A673 (cell line): ENCODE results near the gene FCRLA. TPM values are rescaled to one million over a fixed set of nuclear protein-coding genes. Genes with fewer than 3 reads are reported as not detected.

Experiments
- BruUV-seq: library from RNA; stranded (reverse); fragments of 400-500 nt; replicated peaks from 2 replicates; lab custom pipeline; 2021; lab: Mats Ljungman, UMichigan
- CTCF ChIA-PET: fragments of 300-600 bp; sonication (Branson Sonifier 250); formaldehyde crosslinking; loops from one replicate; lab custom pipeline; 2022; ENCODE audit warnings: antibody characterized with exemption; lab: Charles Lee
- POLR2A ChIA-PET: fragments of 300-600 bp; sonication (Branson Sonifier 250); formaldehyde crosslinking; loops from one replicate; lab custom pipeline; 2022; ENCODE audit warnings: antibody characterized with exemption; ENCODE audit not compliant: low non-redundant PET; lab: Charles Lee
- DNase-seq: peaks from one replicate; pipeline ENCODE4 v3.0.0-alpha.2; 2015; ENCODE audit warnings: low spot score
- H3K27ac ChIP-seq: fragments of 200-600 bp; sonication (generic); 2 replicates; pipeline ENCODE4 v1.5.1; 2016; ENCODE audit warnings: mixed run types, low read depth, mild to moderate bottlenecking, mixed read lengths, antibody characterized with exemption, low read length; ENCODE audit not compliant: poor library complexity, severe bottlenecking
- H3K27me3 ChIP-seq: fragments of 200-600 bp; sonication (generic); replicated peaks from 2 replicates; pipeline ENCODE4 v1.6.1; 2017; ENCODE audit warnings: mixed run types, low read depth, mild to moderate bottlenecking, mixed read lengths, antibody characterized with exemption, low read length; ENCODE audit not compliant: insufficient read depth, poor library complexity
- H3K36me3 ChIP-seq: fragments of 200-600 bp; sonication (generic); 2 replicates; pipeline ENCODE4 v1.6.1; 2016; ENCODE audit warnings: mixed run types, mild to moderate bottlenecking, mixed read lengths, antibody characterized with exemption, low read length; ENCODE audit not compliant: insufficient read depth, poor library complexity, severe bottlenecking
- H3K4me1 ChIP-seq: fragments of 200-600 bp; sonication (generic); 2 replicates; pipeline ENCODE4 v1.6.1; 2017; ENCODE audit warnings: mixed run types, mild to moderate bottlenecking, mixed read lengths, antibody characterized with exemption, low read length; ENCODE audit not compliant: insufficient read depth, poor library complexity, severe bottlenecking
- H3K4me3 ChIP-seq: fragments of 200-600 bp; sonication (generic); 2 replicates; pipeline ENCODE4 v1.5.1; 2016; ENCODE audit warnings: low read depth, mixed run types, mild to moderate bottlenecking, mixed read lengths, low read length; ENCODE audit not compliant: poor library complexity, severe bottlenecking
- H3K9me3 ChIP-seq: fragments of 200-600 bp; sonication (generic); 2 replicates; pipeline ENCODE4 v1.6.1; 2016; ENCODE audit warnings: mixed run types, low read depth, mild to moderate bottlenecking, mixed read lengths, antibody characterized with exemption, low read length; ENCODE audit not compliant: poor library complexity, severe bottlenecking
- CTCF ChIP-seq: fragments of 300-800, 200-600 bp; sonication (generic); conservative IDR thresholded peaks from 2 replicates; pipeline ENCODE4 v1.5.1; 2017; ENCODE audit warnings: low read depth, mild to moderate bottlenecking, antibody characterized with exemption, low read length, moderate library complexity, mixed read lengths
- EZH2 ChIP-seq: fragments of 200-600 bp; sonication (generic); IDR thresholded peaks from 2 replicates; pipeline ENCODE4 v1.6.1; 2017; ENCODE audit warnings: borderline replicate concordance, low read depth, mild to moderate bottlenecking, mixed read lengths, antibody characterized with exemption, low read length; ENCODE audit not compliant: poor library complexity, severe bottlenecking
- intact Hi-C: fragments of 100-400 bp; cut with micrococcal nuclease; formaldehyde crosslinking; loops from one replicate; pipeline ENCODE4 v1.10.0; 2022; ENCODE audit not compliant: unreplicated experiment
- total RNA-seq: library from RNA; stranded (reverse); gene quantifications from 2 replicates; pipeline ENCODE4 v1.2.3, GENCODE V29; 2021

The FCRLA gene
- total RNA-seq, 1 experiment from 2014 or later: not detected

- no TSS peak for BruUV-seq
- DNase-seq: peak; percentile 39
- H3K27ac ChIP-seq: no peak overlapping the region
Measured at GRCh38 chr1:161730050-161730564, 23.1 kb downstream of the FCRLA start.

GRCh38 chr1:161731241-161731640 is 24.2 kb downstream of the FCRLA start:
- no peaks in the 10 kb centered on the region for H3K36me3 ChIP-seq
- no peaks in the 10 kb centered on the region for H3K9me3 ChIP-seq
- TF ChIP-seq EZH2 (no peak), CTCF (no peak)
- H3K27me3 ChIP-seq: no peaks in the 10 kb centered on the region
- no peak overlapping the region for H3K4me3 ChIP-seq
- intact Hi-C loops: loop anchor here (10.0 kb wide), 1 partner anchor 166 kb away; no protein-coding TSS in a partner anchor
- DNase-seq: no peak
- POLR2A ChIA-PET: no interaction called here
- no TSS peak for BruUV-seq
- no peak overlapping the region for H3K27ac ChIP-seq
- peaks cover 11% of the 10 kb centered on the region for H3K4me1 ChIP-seq
- CTCF ChIA-PET: no interaction called here

More at GRCh38 chr1:161730050-161730564, 23.1 kb downstream of the FCRLA start:
- ChIA-PET CTCF (no interaction called here), POLR2A (no interaction called here)
- Histone ChIP-seq H3K36me3 (no peaks in the 10 kb centered on the region), H3K4me1 (peaks cover 11% of the 10 kb centered on the region), H3K4me3 (no peak overlapping the region), H3K27me3 (no peaks in the 10 kb centered on the region), H3K9me3 (no peaks in the 10 kb centered on the region)
- TF ChIP-seq CTCF (no peak), EZH2 (no peak)
- intact Hi-C loops: loop anchor here (10.0 kb wide), 1 partner anchor 165 kb away; no protein-coding TSS in a partner anchor

- TF ChIP-seq CTCF (no peak), EZH2 (no peak)
- H3K9me3 ChIP-seq: no peaks in the 10 kb centered on the region
- H3K36me3 ChIP-seq: no peaks in the 10 kb centered on the region
- no peak overlapping the region for H3K27ac ChIP-seq
- BruUV-seq: no TSS peak
- H3K4me3 ChIP-seq: no peak overlapping the region
- peaks cover 11% of the 10 kb centered on the region for H3K4me1 ChIP-seq
- CTCF ChIA-PET: no interaction called here
- POLR2A ChIA-PET: no interaction called here
- DNase-seq: no peak
- intact Hi-C loops: loop anchor here (10.0 kb wide), 1 partner anchor 167 kb away; no protein-coding TSS in a partner anchor
- H3K27me3 ChIP-seq: no peaks in the 10 kb centered on the region
Measured at GRCh38 chr1:161731981-161732718, 25.1 kb downstream of the FCRLA start.
